Stimulated activated CD8-positive, alpha-beta memory T cell treated with anti-CD3 and anti-CD28 coated beads, Interleukin-4, amount 100 ng/mL, for 48 hours (primary cell): ENCODE measurements around the gene TLR8.
"Not testable (repeated sequence)": the region's sequence is repeated elsewhere in the genome, so short reads cannot be mapped to it uniquely, and the experiment has no call there.

Source experiments
- DNase-seq: peaks from one replicate; pipeline ENCODE4 v3.0.0-alpha.2; 2020

Gene TLR8

DNA sequence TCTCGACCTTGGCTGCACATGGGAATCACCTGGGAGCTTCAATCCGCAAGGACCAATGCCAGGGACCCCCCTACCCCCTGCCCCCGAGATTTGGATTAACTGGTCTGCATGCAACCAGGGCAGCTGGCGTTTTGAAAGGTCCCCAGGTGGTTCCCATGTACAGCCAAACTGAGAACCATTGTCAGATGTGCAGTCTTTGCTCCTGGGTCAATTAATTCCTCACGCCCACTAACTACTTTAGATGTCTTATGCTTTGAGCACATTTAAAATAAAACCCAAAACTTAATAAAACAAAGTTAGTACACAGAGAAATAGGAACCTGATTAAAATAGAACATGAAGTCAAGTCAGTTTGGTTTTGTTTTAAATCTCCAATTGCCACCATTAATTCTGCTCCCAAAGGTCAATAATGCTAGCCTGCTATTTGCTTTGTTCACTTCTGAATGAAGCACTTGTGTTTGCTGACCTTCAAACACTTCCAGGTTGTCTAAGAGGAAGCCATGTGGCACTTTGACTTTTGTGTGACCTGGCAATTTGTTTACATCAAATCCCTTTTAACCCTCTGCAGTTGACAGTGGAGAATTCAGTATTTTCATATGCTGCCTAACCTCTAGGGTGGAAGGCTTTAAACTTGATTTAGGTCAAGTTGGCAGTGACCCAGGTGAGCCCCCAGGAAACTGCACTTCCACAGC is 41.3 kb downstream of the TLR8 start:
- no peak for DNase-seq

GRCh38 chrX:12948495-12948894 is 42.1 kb downstream of the TLR8 start:
- no peak for DNase-seq

DNA sequence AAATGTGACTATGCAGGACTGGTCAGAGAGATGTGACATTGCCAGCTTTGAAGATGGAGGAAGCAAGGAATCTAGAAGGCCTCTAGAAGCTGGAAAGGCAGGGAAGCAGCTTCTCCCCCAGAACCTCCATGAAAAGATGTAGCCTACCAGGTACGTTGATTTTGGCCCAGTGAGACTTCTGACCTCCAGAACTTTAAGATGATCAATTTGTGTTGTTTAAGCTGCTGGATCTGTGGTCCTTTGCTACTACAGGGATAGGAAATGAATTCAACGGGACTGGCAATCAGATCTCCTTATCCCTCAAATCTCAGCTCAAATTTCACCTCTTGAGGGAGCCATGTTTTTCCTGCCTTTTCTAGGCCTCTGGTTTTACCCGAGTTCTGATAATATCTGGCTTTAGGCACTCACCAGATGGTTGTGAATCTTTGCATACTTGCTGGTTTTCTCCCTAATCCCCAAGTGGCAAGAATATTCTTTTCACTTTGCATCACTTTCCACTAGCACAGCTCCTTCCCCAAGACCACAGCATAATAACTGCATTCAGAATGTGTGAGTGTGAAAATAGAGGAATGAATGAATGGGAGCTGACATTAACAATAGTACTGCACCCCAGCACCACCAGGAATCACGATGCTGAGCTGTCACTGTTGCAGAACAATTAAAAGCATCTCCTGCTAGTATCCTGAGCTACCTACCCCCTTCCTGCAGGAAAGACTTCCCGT is 42.9 kb downstream of the TLR8 start:
- no peak for DNase-seq

- DNase-seq: peak; percentile 89
Observed at GRCh38 chrX:12949927-12950656, 43.7 kb downstream of the TLR8 start.

DNA sequence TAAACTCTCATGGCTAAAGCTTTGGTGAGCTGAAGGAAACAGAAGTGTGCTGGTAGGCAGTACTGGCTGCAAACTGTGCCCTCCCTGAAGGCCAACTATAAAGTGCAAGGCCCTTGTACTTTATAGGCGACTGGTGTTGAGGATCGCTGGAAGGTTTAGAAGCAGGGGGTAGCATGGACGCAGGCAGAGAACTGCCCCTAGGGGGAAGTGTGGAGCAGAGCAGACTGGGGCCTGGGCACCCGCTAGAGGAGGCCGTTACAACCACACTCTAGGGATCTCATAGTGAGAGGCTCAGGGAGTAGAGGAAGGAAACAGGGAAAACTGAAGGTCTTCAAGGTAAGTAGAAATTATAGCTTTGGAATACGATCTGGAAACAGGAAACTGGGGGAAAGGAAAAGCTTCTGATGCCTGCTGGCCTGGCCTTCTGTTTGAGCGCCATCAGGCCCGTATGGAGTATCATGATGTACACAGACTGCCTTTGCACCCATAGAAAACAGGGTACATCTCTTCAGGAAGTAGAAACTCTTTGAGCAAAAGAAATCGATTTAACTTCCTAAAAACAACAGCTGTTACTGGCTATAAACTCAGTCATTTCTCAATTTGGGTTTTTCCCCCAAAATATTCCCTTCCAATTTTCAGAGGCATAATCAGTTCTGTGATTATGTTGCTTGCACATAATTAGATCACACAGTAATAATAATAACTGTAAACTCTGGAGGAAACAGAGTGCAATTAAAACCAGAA is 44.6 kb downstream of the TLR8 start:
- DNase-seq: peak; percentile 75

DNA sequence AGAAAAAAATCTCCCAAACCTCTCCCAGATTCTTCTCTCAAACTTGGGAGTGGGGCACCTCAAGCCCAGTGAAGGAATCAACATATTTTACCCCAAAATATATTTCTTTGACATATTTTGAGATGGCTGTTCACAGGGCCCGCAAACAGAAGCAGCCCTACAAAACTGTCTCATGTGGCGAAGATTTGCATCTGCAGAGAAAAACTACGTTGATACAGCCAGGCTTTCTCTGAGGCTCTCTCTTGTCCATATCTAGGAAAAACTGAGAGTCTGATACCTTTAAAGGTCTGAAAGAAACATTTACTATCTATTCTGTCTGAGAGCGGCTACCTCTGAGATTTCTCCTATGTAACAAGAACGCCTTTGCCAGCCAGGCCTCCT is 45.2 kb downstream of the TLR8 start:
- DNase-seq: no peak

- DNase-seq: no peak
Observed at GRCh38 chrX:12953420-12953819, 47.0 kb downstream of the TLR8 start.

DNA sequence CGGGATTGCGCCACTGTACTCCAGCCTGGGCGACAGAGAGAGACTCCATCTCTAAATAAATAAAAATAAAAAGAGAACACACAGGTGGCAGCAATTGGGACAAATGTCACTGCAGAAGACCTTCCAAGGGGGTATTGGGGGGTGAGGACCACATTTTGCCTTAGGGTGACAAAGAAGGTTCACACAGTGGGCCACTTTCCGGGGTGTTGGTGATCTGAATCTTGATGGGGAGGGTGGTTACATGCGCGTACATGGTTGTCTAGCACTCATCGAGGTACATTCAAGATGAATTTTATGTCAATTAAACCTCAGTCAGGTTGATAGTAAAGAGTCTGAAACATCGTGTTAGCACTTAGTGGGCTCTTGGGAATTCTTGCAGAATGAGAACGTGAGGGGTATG is 48.0 kb downstream of the TLR8 start:
- DNase-seq: no peak

DNA sequence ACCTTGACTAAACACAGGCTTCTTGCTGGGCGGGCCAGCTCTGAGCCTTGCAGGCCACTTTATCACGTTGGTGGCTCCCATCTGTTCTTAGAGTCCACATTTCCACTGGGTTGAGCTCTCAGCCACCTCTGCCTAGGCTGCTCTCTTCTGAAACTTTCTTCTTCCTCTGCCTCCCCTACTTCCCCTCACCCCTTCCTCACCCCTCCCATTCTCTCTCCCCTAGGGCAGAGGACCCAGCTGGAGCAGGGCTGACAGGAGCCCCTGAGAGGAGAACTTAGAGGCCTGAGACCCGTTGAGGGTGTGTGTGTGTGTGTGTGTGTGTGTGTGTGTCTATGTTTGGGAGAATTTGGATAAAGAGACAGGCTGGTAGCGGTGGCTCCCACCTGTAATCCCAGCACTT is 48.6 kb downstream of the TLR8 start:
- DNase-seq: no peak

GRCh38 chrX:12955882-12956703 is 49.7 kb downstream of the TLR8 start:
- peak; percentile 80 for DNase-seq

DNA sequence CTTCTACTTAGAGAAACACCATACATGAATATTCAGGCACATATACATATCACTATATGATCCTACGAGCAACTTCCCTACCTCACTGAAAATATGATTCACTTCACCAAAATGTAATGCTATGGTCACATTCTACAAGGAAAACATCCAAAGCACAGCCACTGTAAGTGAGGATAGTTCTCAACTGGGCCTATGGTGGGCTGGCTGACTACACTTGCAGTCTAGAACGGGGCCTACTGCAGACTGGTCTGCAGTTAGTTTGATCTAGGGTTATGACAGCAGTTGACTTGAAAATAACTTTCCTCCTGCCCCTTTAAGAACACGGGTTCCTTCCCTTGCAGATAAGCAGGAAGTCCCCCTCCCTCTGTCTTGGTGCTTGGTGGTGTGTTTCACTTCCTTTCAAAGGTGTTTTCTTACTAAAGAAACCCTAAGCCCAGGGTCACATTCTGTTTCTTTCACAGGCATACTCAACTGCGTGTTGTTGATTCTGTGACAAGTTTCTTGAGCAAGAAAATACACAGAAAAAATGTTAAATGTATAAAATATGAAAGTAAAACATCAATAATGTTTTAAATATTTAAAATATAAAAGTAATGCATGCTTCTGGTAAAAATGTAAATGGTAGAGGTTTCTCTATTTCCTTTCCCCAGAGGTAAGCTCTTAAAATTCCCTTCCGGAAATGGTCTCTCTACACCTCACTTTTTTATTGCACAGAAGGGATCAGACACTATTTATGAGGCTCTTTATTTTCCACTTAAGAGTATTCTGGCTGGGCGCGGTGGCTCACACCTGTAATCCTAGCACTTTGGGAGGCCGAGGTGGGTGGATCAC is 50.5 kb downstream of the TLR8 start:
- DNase-seq: no peak

GRCh38 chrX:12958059-12958458 is 51.6 kb downstream of the TLR8 start:
- DNase-seq: no peak

DNA sequence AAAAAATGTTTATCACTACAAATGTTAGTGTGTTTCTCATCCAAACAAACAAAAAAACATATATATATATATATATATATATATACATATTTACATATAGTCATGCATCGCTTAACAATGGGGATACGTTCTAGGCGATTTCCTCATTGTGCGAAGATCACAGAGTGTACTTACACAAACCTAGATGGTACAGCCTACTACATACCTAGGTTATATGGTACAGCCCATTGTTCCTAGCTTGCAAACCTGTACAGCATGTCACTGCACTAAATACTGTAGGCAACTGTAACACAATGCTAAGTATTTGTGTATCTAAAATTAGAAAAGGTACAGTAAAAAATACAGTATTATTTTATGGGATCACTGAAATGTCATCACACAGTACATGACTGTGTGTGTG is 52.0 kb downstream of the TLR8 start:
- DNase-seq: no peak

- no peak for DNase-seq
Observed at GRCh38 chrX:12961196-12961718, 54.8 kb downstream of the TLR8 start.

- no peak for DNase-seq
Observed at GRCh38 chrX:12962041-12962504, 55.7 kb downstream of the TLR8 start.

- DNase-seq: not testable (repeated sequence)
Observed at GRCh38 chrX:12963210-12963850, 56.9 kb downstream of the TLR8 start.

DNA sequence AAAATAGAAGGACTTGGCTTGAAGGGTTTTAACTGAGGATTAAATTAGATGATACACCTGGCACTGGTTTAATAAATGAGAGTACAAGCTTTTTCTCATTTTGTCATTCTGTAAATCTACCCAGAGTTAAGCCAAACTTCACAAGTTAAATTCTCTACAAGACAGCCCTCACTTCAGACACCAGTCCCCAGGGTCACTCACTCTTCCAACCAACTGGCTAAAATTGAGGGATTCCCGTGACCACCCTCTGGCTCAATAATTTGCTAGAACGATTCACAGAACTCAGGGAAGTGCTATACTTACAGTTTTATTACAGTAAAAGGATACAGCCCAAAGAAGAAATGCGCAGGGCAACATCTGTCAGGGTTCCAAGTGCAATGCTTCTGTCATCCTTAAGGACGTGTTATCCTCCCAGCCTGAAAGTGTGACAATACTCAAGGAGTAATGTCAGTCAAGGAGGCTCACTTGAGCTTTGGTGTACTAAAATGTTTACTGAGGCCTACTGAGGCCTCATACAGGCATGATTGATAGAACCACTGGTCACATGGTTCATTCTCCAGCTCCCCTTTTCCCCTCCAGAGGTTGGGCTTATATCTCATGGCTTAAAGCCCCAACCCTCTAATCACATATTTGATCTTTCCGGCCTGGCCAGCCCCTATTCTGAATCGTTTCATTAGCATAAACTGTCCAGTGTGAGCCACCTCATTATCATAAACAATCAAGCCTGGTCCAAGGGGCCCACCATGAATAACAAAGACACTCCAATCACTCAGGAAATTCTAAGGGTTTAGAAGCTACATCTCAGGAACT is 58.9 kb downstream of the TLR8 start:
- DNase-seq: no peak

DNA sequence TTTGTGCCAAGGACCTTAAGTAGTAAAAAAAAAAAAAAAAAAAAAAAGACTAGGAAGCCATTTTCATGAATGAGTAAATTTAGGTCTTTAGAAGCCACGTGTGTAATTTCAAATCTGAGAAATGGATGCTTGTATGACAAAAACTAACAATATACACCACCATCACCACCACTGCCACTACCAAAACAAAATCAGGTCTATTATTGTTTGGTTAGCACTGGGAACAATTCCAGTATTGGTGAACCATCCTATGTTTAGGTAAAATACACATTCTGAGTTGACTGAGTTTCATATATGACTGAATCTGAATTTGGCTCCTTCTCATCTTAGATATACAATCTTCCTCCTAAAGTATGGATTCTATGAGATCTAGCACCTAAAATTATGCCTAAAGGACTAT is 59.7 kb downstream of the TLR8 start:
- no peak for DNase-seq

DNA sequence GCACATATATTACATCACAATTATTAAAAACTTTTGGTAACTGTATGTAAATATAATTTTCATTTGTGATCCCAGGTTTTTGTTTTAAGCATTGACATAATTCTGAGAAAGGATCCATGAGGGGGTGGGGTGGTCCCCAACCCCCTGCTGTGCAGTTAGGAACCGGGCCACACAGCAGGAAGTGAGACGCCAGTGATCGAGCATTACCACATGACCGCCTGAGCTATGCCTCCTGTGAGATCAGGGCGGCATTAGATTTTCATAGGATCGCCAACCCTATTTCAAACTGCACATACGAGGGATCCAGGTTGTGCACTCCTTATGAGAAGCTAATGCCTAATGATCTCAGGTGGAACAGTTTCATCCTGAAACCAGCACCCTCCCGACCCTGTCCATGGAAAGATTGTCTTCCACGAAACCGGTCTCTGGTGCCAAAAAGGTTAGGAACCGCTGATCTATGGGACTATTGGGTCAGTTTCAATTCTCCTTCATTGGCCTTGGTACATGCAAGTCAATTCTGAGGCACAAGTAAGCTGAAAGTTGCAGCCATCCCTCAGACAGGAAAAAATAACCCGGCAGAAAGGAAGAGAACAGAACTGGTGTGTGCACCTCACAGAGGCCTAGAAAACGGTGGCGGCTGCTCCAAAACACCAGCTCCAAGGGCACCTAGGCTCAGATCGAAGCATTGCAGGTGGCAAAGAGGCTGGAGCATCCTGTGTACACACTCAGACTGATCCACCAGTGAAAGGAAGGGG is 61.5 kb downstream of the TLR8 start:
- DNase-seq: no peak
